Transverse colon (tissue), 4 donors: ENCODE measurements around the gene SPDYE4.

Experiments used
- CTCF ChIP-seq, 5 experiments: fragments of 200-600 bp in 3 of 5; fragments of 450-650 bp in 2 of 5; sonication (generic) in 3 of 5; IDR thresholded peaks; 1 replicate in 2 of 5; 2 replicates in 3 of 5; pipeline ENCODE4 v1.5.1; 2016 to 2017; ENCODE audit warnings: antibody characterized with exemption in 5 of 5, inconsistent platforms in 3 of 5, mild to moderate bottlenecking in 2 of 5, moderate library complexity in 1 of 5
- POLR2A ChIP-seq: fragments of 450-650 bp; IDR thresholded peaks from one replicate; pipeline ENCODE4 v1.6.1; 2016; ENCODE audit warnings: antibody characterized with exemption, mild to moderate bottlenecking, moderate library complexity
- POLR2AphosphoS5 ChIP-seq, 3 donors: sonication (generic); formaldehyde crosslinking; IDR thresholded peaks; one replicate each; pipeline ENCODE4 v1.6.1; 2016; ENCODE audit warnings: antibody characterized with exemption in 3 of 3

DNA sequence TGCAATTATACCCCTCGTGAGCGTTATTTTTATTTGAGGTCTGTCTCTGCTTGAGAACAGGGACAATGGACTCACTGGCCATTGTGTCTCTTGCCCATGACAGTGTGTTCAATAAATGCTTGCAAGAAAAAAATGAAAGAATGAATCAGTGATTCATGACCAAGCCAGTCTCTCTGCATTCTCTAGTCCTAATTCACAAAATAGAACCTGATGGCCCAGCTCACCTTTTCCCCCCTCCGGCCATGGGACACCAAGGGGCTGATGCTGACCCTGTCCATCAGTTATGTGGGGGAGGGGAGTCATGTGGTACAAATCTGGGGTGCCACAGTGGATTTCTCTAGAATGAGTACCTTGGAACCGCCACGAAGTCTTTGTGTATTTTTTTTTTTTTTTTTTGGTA, 51.9 kb downstream of the SPDYE4 start:
- TF ChIP-seq POLR2A (no peak), POLR2AphosphoS5 (IDR thresholded peaks at IDR 0.05) (no peak), CTCF (IDR thresholded peaks at IDR 0.05) (no peak)
